IPS DF 6.9 (cell line): ENCODE measurements around the gene CPNE5.

Source experiments
- DNase-seq: peaks from one replicate; pipeline ENCODE4 v3.0.0-alpha.2; 2013; ENCODE audit warnings: low read depth, low spot score
- H3K27ac ChIP-seq: one replicate; pipeline ENCODE4 v1.5.1; 2013; ENCODE audit warnings: low read length, control low read depth
- H3K27me3 ChIP-seq: 2 replicates; pipeline ENCODE4 v1.6.1; 2013; ENCODE audit warnings: mild to moderate bottlenecking, low read length; ENCODE audit not compliant: control insufficient read depth, insufficient read depth
- H3K36me3 ChIP-seq: 2 replicates; pipeline ENCODE4 v1.6.1; 2013; ENCODE audit warnings: low read length; ENCODE audit not compliant: control insufficient read depth, insufficient read depth
- H3K4me1 ChIP-seq: 2 replicates; pipeline ENCODE4 v1.6.1; 2013; ENCODE audit warnings: low read length; ENCODE audit not compliant: control insufficient read depth, insufficient read depth
- H3K4me3 ChIP-seq: 2 replicates; pipeline ENCODE4 v1.5.1; 2013; ENCODE audit warnings: mild to moderate bottlenecking, low read length
- H3K9me3 ChIP-seq: 2 replicates; pipeline ENCODE4 v1.6.1; 2013; ENCODE audit warnings: low read length, inconsistent platforms; ENCODE audit not compliant: control insufficient read depth, insufficient read depth
- WGBS: extraction: QIAGEN DNeasy Blood & Tissue Kit; methylation state at CpG from one replicate; pipeline ENCODE4 v1.1.7; 2013; ENCODE audit warnings: mixed read lengths, missing lambda C conversion rate; ENCODE audit not compliant: insufficient read length, insufficient coverage; 5-methylcytosine and 5-hydroxymethylcytosine counted together

Gene CPNE5

DNA sequence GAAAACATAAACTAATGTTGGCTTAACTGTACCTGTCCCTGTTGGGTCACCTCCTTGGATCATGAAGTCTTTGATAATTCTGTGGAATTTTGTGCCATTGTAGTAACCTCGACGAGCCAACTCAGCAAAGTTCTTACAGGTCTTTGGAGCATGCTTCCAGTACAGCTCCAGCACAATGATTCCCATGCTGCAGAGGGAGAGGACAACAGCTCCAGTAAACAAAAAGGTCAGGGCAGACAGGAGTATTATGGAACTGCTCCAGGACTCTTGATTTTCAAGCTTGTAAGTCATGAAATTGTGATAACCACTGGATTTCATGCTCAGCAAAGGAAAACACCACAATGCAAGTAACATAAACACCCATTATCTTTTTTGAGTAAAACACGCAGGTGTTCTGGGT, 32.4 kb upstream of the CPNE5 start:
- no CpG with 5 or more reads among the region's 3 CpGs for WGBS

DNA sequence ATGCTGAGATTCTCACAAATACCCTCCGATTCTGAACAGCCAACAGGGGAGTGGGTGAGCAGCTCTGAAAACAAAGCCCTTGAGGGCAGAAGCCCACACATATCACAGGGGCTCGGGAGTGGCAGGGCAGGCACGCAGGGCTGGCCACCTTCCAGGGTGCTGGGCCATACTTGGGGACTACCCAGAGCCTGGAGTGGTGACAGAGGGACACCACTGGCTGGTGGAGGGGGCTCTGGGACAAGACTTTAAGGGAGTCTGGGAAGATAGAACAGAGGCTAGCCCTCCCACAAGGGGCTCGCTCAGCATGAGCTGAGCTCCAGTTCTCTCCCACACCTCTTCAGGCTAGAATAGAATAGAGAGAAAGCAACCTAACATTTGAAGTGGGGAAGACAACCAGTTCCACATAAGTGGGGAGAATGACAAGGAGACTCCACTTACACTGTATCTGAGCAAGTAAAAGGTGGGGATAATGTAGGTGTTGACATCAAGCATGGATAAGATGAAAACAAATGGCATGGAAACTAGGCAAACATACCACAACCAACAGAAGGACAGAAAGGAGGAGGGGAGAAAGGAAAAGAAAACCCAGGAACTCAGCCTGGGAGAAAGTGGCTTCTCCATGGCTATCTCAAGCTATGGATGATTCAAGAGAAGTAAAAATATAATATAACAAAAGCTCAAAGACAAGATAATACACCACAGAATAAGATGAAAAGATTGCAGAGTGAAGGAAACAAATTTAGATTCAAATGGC, 28.4 kb upstream of the CPNE5 start:
- Histone ChIP-seq H3K27ac (no peak overlapping the region), H3K36me3 (peaks cover 8% of the 10 kb centered on the region), H3K27me3 (no peaks in the 10 kb centered on the region), H3K4me3 (no peak overlapping the region), H3K4me1 (no peaks in the 10 kb centered on the region), H3K9me3 (no peaks in the 10 kb centered on the region)
- WGBS = no CpG with 5 or more reads among the region's 4 CpGs
- no peak for DNase-seq

More for the DNA sequence above, 32.4 kb upstream of the CPNE5 start:
- no peak overlapping the region for H3K4me3 ChIP-seq
- H3K27ac ChIP-seq = no peak overlapping the region
- no peaks in the 10 kb centered on the region for H3K4me1 ChIP-seq
- no peaks in the 10 kb centered on the region for H3K27me3 ChIP-seq
- DNase-seq = no peak
- no peaks in the 10 kb centered on the region; the same call in 1 of the 2 replicates for H3K36me3 ChIP-seq
- H3K9me3 ChIP-seq = no peaks in the 10 kb centered on the region

- no peak for DNase-seq
- H3K36me3 ChIP-seq = peaks cover 13% of the 10 kb centered on the region
- no peak overlapping the region for H3K27ac ChIP-seq
- no peaks in the 10 kb centered on the region for H3K9me3 ChIP-seq
- H3K27me3 ChIP-seq = no peaks in the 10 kb centered on the region
- no peak overlapping the region for H3K4me3 ChIP-seq
- WGBS = no CpG with 5 or more reads among the region's 2 CpGs
- no peaks in the 10 kb centered on the region for H3K4me1 ChIP-seq
Observed at GRCh38 chr6:36865835-36866234, 26.6 kb upstream of the CPNE5 start.

DNA sequence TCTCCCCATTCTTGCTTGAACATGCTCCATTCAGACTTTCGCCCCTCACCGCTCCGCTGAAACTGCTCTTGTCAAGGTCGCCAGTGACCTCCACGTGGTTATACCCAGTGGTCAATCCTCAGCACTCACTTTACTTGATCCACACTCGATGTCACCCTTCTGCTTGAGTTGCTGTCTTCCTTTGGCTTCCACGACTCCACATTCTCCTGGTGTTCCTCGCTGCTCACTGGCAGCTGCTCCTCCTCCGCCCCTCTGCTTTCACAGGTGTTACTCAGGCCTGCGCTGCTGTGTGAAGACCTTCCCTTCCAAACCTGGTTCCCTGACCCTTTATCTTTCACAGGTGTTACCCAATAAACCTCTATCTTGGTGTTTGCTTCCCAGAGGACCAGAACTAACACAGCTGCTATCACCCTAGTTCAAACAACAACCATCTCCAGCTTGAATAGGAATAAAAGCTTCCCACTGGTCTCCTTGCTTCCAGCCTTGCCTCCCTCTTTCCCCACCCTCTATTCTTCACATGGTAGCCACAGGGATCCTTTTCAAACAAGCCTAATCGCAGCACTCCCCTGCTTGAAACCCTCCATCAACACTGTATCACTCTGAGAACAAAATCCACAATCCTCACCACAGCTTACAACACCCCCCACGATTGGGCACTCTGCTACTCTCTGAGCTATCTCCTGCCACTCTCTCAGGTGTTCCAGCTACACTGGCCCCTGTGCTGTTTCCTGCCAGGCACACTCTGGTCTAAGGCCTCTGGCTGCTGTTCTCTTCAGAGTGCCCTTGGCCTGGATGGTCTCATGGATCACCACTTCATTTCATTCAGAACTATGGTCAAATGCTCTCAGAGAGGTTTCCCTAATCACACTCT, 24.7 kb upstream of the CPNE5 start:
- Histone ChIP-seq H3K36me3 (peaks cover 13% of the 10 kb centered on the region), H3K4me1 (no peaks in the 10 kb centered on the region), H3K27me3 (no peaks in the 10 kb centered on the region), H3K9me3 (no peaks in the 10 kb centered on the region), H3K4me3 (no peak overlapping the region), H3K27ac (no peak overlapping the region)
- no CpG with 5 or more reads among the region's 12 CpGs for WGBS
- DNase-seq = no peak

GRCh38 chr6:36862848-36863382, 23.7 kb upstream of the CPNE5 start:
- Histone ChIP-seq H3K4me1 (no peaks in the 10 kb centered on the region), H3K4me3 (no peak overlapping the region), H3K27me3 (no peaks in the 10 kb centered on the region), H3K36me3 (peaks cover 13% of the 10 kb centered on the region), H3K27ac (no peak overlapping the region), H3K9me3 (no peaks in the 10 kb centered on the region)
- DNase-seq = no peak
- WGBS = no CpG with 5 or more reads among the region's 4 CpGs

DNA sequence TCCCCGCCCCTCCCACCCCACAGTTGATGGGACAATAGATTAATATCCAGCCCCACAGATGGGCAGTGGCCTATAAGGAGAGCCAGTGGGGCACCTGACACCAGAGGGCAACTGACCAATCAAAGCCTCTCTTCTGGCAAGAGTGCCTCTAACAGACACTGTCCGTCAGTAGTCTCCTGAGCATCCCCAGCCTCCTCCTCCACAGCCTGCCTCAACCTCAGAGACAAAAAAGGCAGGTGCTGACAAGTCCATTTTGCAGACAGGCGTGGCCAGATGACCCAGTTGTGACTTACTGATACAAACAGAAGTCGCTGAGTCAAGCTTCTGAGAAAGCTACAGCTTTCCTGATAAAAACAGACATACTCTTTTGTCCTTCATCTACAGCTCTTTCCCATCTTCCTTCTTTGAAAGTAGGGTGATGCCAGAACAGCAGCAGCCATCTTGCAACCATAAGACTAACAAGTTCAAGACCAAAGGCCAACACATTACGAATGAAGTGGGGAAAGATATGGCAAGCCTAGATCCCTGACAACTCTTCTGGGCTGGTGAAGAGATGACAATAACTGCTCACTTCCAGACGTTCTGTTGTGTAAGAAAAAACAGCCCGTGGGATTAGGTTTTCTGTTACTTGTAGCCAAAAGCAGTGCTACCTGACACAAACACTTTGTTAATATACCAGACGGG, 23.1 kb upstream of the CPNE5 start:
- H3K4me3 ChIP-seq = no peak overlapping the region
- H3K27ac ChIP-seq = no peak overlapping the region
- H3K36me3 ChIP-seq = peaks cover 13% of the 10 kb centered on the region
- no peaks in the 10 kb centered on the region for H3K4me1 ChIP-seq
- H3K9me3 ChIP-seq = no peaks in the 10 kb centered on the region
- no CpG with 5 or more reads among the region's 8 CpGs for WGBS
- DNase-seq = no peak
- H3K27me3 ChIP-seq = no peaks in the 10 kb centered on the region

DNA sequence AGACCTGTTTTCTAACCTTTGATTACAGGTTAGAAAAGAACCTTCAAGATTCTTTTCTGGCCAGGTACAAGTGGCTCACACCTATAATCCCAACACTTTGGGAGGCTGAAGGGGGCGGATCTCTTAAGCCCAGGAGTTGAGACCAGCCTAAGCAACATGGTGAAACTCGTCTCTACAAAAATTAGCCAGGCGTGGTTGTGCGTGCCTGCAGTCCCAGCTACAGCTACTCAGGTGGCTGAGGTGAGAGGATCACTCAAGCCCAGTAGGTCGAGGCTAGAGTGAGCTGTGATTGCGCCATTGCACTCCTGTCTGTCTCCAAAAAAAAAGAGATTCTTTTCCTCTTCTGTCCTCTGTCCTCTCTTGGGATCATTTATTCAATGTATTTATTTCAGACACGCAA, 20.9 kb upstream of the CPNE5 start:
- WGBS = no CpG with 5 or more reads among the region's 7 CpGs
- no peaks in the 10 kb centered on the region for H3K4me1 ChIP-seq
- H3K9me3 ChIP-seq = no peaks in the 10 kb centered on the region
- peaks cover 22% of the 10 kb centered on the region for H3K36me3 ChIP-seq
- DNase-seq = no peak
- H3K27me3 ChIP-seq = no peaks in the 10 kb centered on the region
- H3K27ac ChIP-seq = no peak overlapping the region
- no peak overlapping the region for H3K4me3 ChIP-seq

- no peak for DNase-seq
- Histone ChIP-seq H3K4me3 (no peak overlapping the region), H3K9me3 (no peaks in the 10 kb centered on the region), H3K36me3 (peaks cover 21% of the 10 kb centered on the region; the same call in 1 of the 2 replicates), H3K4me1 (no peaks in the 10 kb centered on the region), H3K27me3 (no peaks in the 10 kb centered on the region), H3K27ac (no peak overlapping the region)
- whole genome bisulfite sequencing = no CpG with 5 or more reads among the region's 6 CpGs
Observed at GRCh38 chr6:36858407-36858981, 19.2 kb upstream of the CPNE5 start.

- no peaks in the 10 kb centered on the region for H3K27me3 ChIP-seq
- H3K27ac ChIP-seq = no peak overlapping the region
- DNase-seq = no peak
- no peaks in the 10 kb centered on the region for H3K4me1 ChIP-seq
- no peak overlapping the region for H3K4me3 ChIP-seq
- H3K36me3 ChIP-seq = peaks cover 18% of the 10 kb centered on the region; the same call in 1 of the 2 replicates
- no peaks in the 10 kb centered on the region for H3K9me3 ChIP-seq
- no CpG with 5 or more reads among the region's 4 CpGs for WGBS
Observed at GRCh38 chr6:36857325-36857724, 18.1 kb upstream of the CPNE5 start.

DNA sequence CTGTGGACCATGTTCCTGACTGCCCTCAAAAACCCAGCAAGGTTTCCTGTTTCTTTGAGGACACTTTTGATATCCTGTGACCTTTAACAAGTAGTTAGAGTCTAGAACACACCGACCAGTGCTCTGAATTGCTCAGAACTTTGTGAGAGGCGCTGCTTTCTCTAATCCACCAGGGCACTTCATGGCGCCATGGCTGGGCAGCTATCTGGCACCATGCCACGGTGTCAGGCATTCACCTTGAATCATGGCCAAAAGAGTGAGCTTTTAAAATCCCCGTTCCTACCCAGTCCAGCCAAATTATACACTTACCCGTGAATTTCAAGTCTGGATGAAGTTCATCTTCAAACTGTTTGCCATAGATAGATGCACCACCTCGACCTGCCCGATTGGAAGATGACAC, 17.0 kb upstream of the CPNE5 start:
- no CpG with 5 or more reads among the region's 8 CpGs for WGBS
- no peak for DNase-seq
- H3K36me3 ChIP-seq = peaks cover 15% of the 10 kb centered on the region; the same call in 1 of the 2 replicates
- no peaks in the 10 kb centered on the region for H3K27me3 ChIP-seq
- H3K9me3 ChIP-seq = no peaks in the 10 kb centered on the region
- H3K4me3 ChIP-seq = no peak overlapping the region
- no peak overlapping the region for H3K27ac ChIP-seq
- H3K4me1 ChIP-seq = no peaks in the 10 kb centered on the region
